ENCODE results near the gene CCDC170. TPM values are rescaled to one million over a fixed set of nuclear protein-coding genes. Genes with fewer than 3 reads are reported as not detected.

CCDC170 gene
- total and polyA plus RNA-seq, 2 of the 8 experiments (the other 6 are each of a cell fraction or from before 2014, with no cell fraction given), result 0.06 to 0.09 TPM

GRCh38 chr6:151535476-151536187 is 41.8 kb downstream of the CCDC170 start (continued):
- TF ChIP-seq CHD7 (IDR thresholded peaks at IDR 0.05; ENCODE audit: insufficient replicate concordance, low read length), result no peak
